HL-60 (cell line): ENCODE measurements around the gene CCNC.

Experiments
- DNase-seq, 2 experiments: peaks; one replicate each; pipeline ENCODE4 v3.0.0-alpha.2; 2010 to 2020; ENCODE audit warnings: low read depth in 1 of 2, low spot score in 1 of 2
- H3K27ac ChIP-seq: fragments of 250-450 bp; sonication (Bioruptor Pico); replicated peaks from 2 replicates; pipeline ENCODE4 v1.5.1; 2020; ENCODE audit warnings: mild to moderate bottlenecking, moderate library complexity
- H3K27me3 ChIP-seq: fragments of 250-450 bp; sonication (Bioruptor Pico); 2 replicates; pipeline ENCODE4 v1.5.1; 2021; ENCODE audit warnings: mild to moderate bottlenecking, moderate library complexity; ENCODE audit not compliant: insufficient read depth, poor library complexity, severe bottlenecking
- H3K4me3 ChIP-seq: replicated peaks from 2 replicates; pipeline ENCODE4 v1.5.1; 2011; ENCODE audit warnings: mild to moderate bottlenecking, control low read depth, low read length; ENCODE audit not compliant: insufficient read depth
- CTCF ChIP-seq: IDR thresholded peaks from one replicate; pipeline ENCODE4 v1.5.1; 2011; ENCODE audit warnings: low read length, control low read depth, inconsistent platforms; ENCODE audit not compliant: insufficient read depth
- GABPA ChIP-seq: IDR thresholded peaks from 2 replicates; pipeline ENCODE4 v1.6.1; 2012; ENCODE audit warnings: low read depth
- POLR2AphosphoS5 ChIP-seq: IDR thresholded peaks from 2 replicates; pipeline ENCODE4 v1.6.1; 2012; ENCODE audit warnings: low read depth
- REST ChIP-seq: IDR thresholded peaks from 2 replicates; pipeline ENCODE4 v1.6.1; 2012; ENCODE audit warnings: low read depth; ENCODE audit not compliant: insufficient replicate concordance
- SPI1 ChIP-seq: IDR thresholded peaks from 2 replicates; pipeline ENCODE4 v1.6.1; 2012; ENCODE audit warnings: low read depth, mild to moderate bottlenecking, borderline replicate concordance
- long read RNA-seq: library from polyadenylated mRNA; unstranded; transcript quantifications from one replicate; pipeline ENCODE4 v2.0.0, GENCODE V29; 2020

CCNC gene
- long read RNA-seq, transcript CCNC-209 (13 exons, 2,186 nt) = minor isoform, 71 of 902 reads
- long read RNA-seq, transcript CCNC-203 (12 exons, 2,118 nt) = minor isoform, 8 of 902 reads
- long read RNA-seq, transcript CCNC-210 (12 exons, 2,473 nt) = major isoform, 657 of 902 reads
- long read RNA-seq, transcript CCNC-207 (12 exons, 1,426 nt) = minor isoform, 63 of 902 reads
- long read RNA-seq, partial matches to known transcripts = 9 of 902 reads
- long read RNA-seq, other reads (novel, unspliced or antisense) = 77 of 902 reads

GRCh38 chr6:99568103-99568933 is at the start of gene CCNC:
Gene CCNC (minus strand): TSS chr6:99568660. CDS start chr6:99568527, 133 bp downstream.
- TF ChIP-seq SPI1 = peak; percentile 18; the same call in 1 of the 2 replicates
- peak; percentile 69 for TF ChIP-seq REST
- peak; percentile 96 for TF ChIP-seq GABPA
- TF ChIP-seq CTCF = no peak
- TF ChIP-seq POLR2AphosphoS5 = peak; percentile 90
- DNase-seq = peak; percentile 70 to 94
- Histone ChIP-seq H3K27me3 (no peaks in the 10 kb centered on the region), H3K27ac (peak within 1 kb of the TSS; percentile 85), H3K4me3 (peak within 1 kb of the TSS; percentile 89)

GRCh38 chr6:99617131-99617530 is 48.7 kb upstream of the CCNC start:
- H3K27me3 ChIP-seq = peaks cover 56% of the 10 kb centered on the region

More at GRCh38 chr6:99617131-99617530, 48.7 kb upstream of the CCNC start:
- H3K4me3 ChIP-seq = no peak overlapping the region
- TF ChIP-seq CTCF (no peak), SPI1 (no peak), POLR2AphosphoS5 (no peak), GABPA (no peak), REST (no peak)
- no peak for DNase-seq
- no peak overlapping the region for H3K27ac ChIP-seq
